HFFc6 (cell line): ENCODE data around the gene BRCA2. TPM values are rescaled to one million over a fixed set of nuclear protein-coding genes. Genes with fewer than 3 reads are reported as not detected.

Experiments used
- DNase-seq: peaks from one replicate; pipeline ENCODE4 v3.0.0-alpha.2; 2018
- H3K27ac Mint-ChIP-seq: 2 replicates; pipeline ENCODE4 v1.8.0; 2020; ENCODE audit warnings: mild to moderate bottlenecking, mixed read lengths
- H3K27me3 Mint-ChIP-seq: 2 replicates; pipeline ENCODE4 v1.8.0; 2021; ENCODE audit warnings: mild to moderate bottlenecking, moderate library complexity, mixed read lengths; ENCODE audit not compliant: insufficient read depth
- H3K36me3 Mint-ChIP-seq: 2 replicates; pipeline ENCODE4 v1.8.0; 2021; ENCODE audit warnings: low read depth, mixed read lengths
- H3K4me1 Mint-ChIP-seq: 2 replicates; pipeline ENCODE4 v1.8.0; 2020; ENCODE audit warnings: low read depth, mixed read lengths
- H3K4me3 Mint-ChIP-seq: 2 replicates; pipeline ENCODE4 v1.8.0; 2020; ENCODE audit warnings: mild to moderate bottlenecking, moderate library complexity, mixed read lengths
- H3K9me3 Mint-ChIP-seq: 2 replicates; pipeline ENCODE4 v1.8.0; 2020; ENCODE audit warnings: mild to moderate bottlenecking, mixed read lengths
- CTCF ChIP-seq: fragments of 200-600 bp; sonication (generic); IDR thresholded peaks from 2 replicates; pipeline ENCODE4 v1.5.0; 2021; ENCODE audit warnings: antibody characterized with exemption, mild to moderate bottlenecking
- total RNA-seq, 6 experiments: library from RNA; stranded (reverse); fragmentation: NEBNext Ultra II Directional; extraction: Animal tissue kit (Norgen Biotek cat#: 25700); gene quantifications; 2 replicates in 1 of 6; 3 replicates in 5 of 6; pipeline ENCODE4 v1.2.3, GENCODE V29; 2021

Gene BRCA2
- total RNA-seq, 6 experiments from 2014 or later, result 4.0 to 8.4 (median 8.2) TPM

DNA sequence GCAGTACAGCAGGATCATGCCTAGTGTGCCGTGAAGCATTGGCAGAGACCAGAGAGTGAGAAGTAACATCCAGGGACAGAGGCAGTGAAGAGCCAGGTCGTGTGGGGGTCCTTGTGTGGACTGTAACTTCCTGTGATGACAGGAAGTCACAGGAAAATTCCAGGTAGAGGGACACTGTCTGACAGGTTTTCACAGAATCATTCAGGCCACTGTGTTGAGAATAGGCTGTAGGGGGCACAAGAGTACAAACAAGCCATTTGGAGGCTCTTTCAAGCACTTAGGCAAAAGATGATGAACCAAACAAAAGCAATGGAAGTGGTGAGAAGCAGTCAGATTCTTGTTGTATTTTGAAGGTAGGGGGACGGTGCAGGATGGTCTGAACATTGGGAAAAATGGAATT, 66.2 kb downstream of the BRCA2 start:
- peak; percentile 62 for TF ChIP-seq CTCF
- H3K27me3 Mint-ChIP-seq, result no peaks in the 10 kb centered on the region
- DNase-seq, result peak; percentile 30
- no peaks in the 10 kb centered on the region for H3K9me3 Mint-ChIP-seq
- H3K4me3 Mint-ChIP-seq, result no peak overlapping the region
- no peak overlapping the region for H3K27ac Mint-ChIP-seq
- no peaks in the 10 kb centered on the region for H3K4me1 Mint-ChIP-seq
- H3K36me3 Mint-ChIP-seq, result no peaks in the 10 kb centered on the region

DNA sequence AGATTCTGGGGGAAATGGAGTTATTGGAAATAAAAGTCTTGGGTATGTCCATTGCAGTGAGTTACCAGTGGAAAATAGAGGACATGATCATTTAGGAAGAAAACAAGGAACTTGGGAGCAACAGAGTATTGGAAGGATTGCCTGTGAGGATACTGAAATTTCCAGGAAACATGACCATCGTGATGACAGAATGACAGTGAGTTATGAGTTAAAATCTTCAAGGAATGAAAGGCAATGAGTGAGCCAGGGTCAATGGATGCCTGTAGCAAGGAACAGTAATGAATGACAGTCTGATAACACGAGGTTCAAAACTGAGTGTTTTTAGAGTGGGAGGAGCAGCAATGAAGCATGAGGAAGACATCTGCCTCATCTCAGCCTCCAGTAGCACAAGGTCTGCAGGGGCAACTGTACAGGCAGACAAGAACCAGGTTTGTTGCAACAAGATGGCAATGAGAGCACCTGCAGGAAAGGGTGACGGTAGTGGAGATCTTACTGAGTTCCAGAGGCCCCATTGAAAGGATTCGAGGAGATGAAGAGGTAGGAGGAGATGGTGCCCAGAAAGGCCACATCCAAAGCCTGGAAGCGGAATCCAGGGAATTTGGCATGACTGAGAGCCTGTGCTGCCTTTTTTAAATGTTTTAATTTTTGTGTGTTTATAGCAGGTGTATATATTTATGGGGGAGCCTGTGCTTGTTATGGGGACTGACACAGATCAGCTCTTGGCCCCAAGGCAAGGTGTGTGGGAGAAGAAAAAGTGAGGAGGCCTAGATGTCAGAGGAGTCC, 68.7 kb downstream of the BRCA2 start:
- Mint-ChIP-seq H3K36me3 (no peaks in the 10 kb centered on the region), H3K27me3 (no peaks in the 10 kb centered on the region), H3K4me3 (no peak overlapping the region), H3K4me1 (no peaks in the 10 kb centered on the region), H3K9me3 (no peaks in the 10 kb centered on the region), H3K27ac (no peak overlapping the region)
- no peak for TF ChIP-seq CTCF
- no peak for DNase-seq

GRCh38 chr13:32384702-32385101, 69.4 kb downstream of the BRCA2 start:
- Mint-ChIP-seq H3K4me1 (no peaks in the 10 kb centered on the region), H3K27me3 (peaks cover 1% of the 10 kb centered on the region; the same call in 1 of the 2 replicates), H3K27ac (no peak overlapping the region), H3K9me3 (no peaks in the 10 kb centered on the region), H3K4me3 (no peak overlapping the region), H3K36me3 (no peaks in the 10 kb centered on the region)
- TF ChIP-seq CTCF, result no peak
- DNase-seq, result no peak

DNA sequence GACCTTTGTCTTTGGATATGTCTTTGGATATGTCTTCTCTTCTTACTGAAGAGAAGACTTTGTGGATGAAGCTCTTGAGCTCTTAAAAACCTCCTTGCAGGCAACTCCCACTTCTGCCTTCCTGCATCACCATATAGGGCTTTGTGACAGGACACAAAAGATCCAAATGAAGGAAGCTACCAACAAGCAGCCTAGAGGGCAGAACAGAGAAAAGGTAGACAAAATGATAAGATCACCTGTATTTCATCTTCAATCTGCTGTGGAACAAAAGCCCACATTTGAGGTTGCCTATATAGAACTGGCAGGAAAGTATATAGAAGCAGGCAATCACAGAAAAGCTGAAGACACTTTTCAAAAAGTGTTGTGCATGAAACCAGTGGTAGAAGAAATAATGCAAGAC, 70.1 kb downstream of the BRCA2 start:
- no peaks in the 10 kb centered on the region for H3K4me1 Mint-ChIP-seq
- DNase-seq, result no peak
- no peaks in the 10 kb centered on the region for H3K9me3 Mint-ChIP-seq
- no peak overlapping the region for H3K4me3 Mint-ChIP-seq
- H3K27ac Mint-ChIP-seq, result no peak overlapping the region
- TF ChIP-seq CTCF, result no peak
- no peaks in the 10 kb centered on the region for H3K36me3 Mint-ChIP-seq
- peaks cover 1% of the 10 kb centered on the region; the same call in 1 of the 2 replicates for H3K27me3 Mint-ChIP-seq

- TF ChIP-seq CTCF, result no peak
- Mint-ChIP-seq H3K27ac (no peak overlapping the region), H3K4me1 (0 out of 2 replicates have a peak, but pooled peaks cover 5% of the 10 kb centered on the region), H3K27me3 (peaks cover 1% of the 10 kb centered on the region; the same call in 1 of the 2 replicates), H3K4me3 (no peak overlapping the region), H3K9me3 (no peaks in the 10 kb centered on the region), H3K36me3 (no peaks in the 10 kb centered on the region)
- DNase-seq, result no peak
Measured at GRCh38 chr13:32390048-32390447, 74.7 kb downstream of the BRCA2 start.
